NT2/D1 (cell line): ENCODE results near the gene INMT.

Experiments
- YY1 ChIP-seq: IDR thresholded peaks from 2 replicates; pipeline ENCODE4 v1.6.1; 2011; ENCODE audit not compliant: insufficient read length, insufficient read depth
- ZNF274 ChIP-seq: IDR thresholded peaks from 2 replicates; pipeline ENCODE4 v1.6.1; 2011; ENCODE audit warnings: mild to moderate bottlenecking, low read depth, low read length

- no peak for TF ChIP-seq ZNF274
- no peak for TF ChIP-seq YY1
These were observed 28.2 kb upstream of the INMT start for GRCh38 chr7:30723776-30724175.
